SK-N-SH (cell line): Measurements from ENCODE around the gene BACE2. TPM values are rescaled to one million over a fixed set of nuclear protein-coding genes. Genes with fewer than 3 reads are reported as not detected.

Source experiments
- CTCF ChIA-PET: fragments of 300-600, 350-600 bp; formaldehyde crosslinking; extraction: SDS; loops from one replicate; lab custom pipeline; 2021; lab: Yijun Ruan, JAX
- POLR2A ChIA-PET: fragments of 350-600 bp; sonication (Branson Sonifier 250); formaldehyde crosslinking; extraction: SDS; loops from one replicate; lab custom pipeline; 2020; ENCODE audit warnings: antibody characterized with exemption, inconsistent platforms; lab: Yijun Ruan, JAX
- DNase-seq: peaks from one replicate; pipeline ENCODE4 v3.0.0; 2012
- H2AFZ ChIP-seq: fragments of 200-600 bp; sonication (generic); 2 replicates; pipeline ENCODE4 v1.8.1; 2016; ENCODE audit warnings: antibody characterized with exemption, mild to moderate bottlenecking, low read depth
- H3F3A ChIP-seq: fragments of 200-600 bp; sonication (generic); replicated peaks from 2 replicates; pipeline ENCODE3; 2016; ENCODE audit warnings: antibody characterized with exemption, mild to moderate bottlenecking; ENCODE audit not compliant: insufficient read depth
- H3K27ac ChIP-seq, 2 experiments: fragments of 200-500 bp in 1 of 2; fragments of 200-600 bp in 1 of 2; sonication (Bioruptor generic) in 1 of 2; sonication (generic), shearing (Covaris generic) in 1 of 2; 2 replicates each; pipeline versions ENCODE4 v1.5.1 to v1.6.1; 2014 to 2016; ENCODE audit warnings: low read depth in 2 of 2, inconsistent platforms in 1 of 2, low read length in 1 of 2, mild to moderate bottlenecking in 1 of 2, mixed read lengths in 1 of 2
- H3K27me3 ChIP-seq: fragments of 200-600 bp; sonication (generic), shearing (Covaris generic); 2 replicates; pipeline ENCODE4 v1.6.1; 2016; ENCODE audit warnings: mixed run types; ENCODE audit not compliant: insufficient read depth
- H3K36me3 ChIP-seq, 2 experiments: fragments of 200-500 bp in 1 of 2; fragments of 200-600 bp in 1 of 2; sonication (Bioruptor generic) in 1 of 2; sonication (generic) in 1 of 2; replicated peaks in 1 of 2; 2 replicates each; pipeline versions ENCODE3 to v1.5.1; 2014 to 2016; ENCODE audit warnings: low read length in 1 of 2, mild to moderate bottlenecking in 1 of 2; ENCODE audit not compliant: insufficient read depth in 2 of 2, control insufficient read depth in 1 of 2
- H3K4me1 ChIP-seq, 2 experiments: fragments of 200-500 bp in 1 of 2; fragments of 200-600 bp in 1 of 2; sonication (Bioruptor generic) in 1 of 2; sonication (generic), shearing (Covaris generic) in 1 of 2; 2 replicates each; pipeline versions ENCODE4 v1.5.1 to v1.6.1; 2014 to 2016; ENCODE audit warnings: low read depth in 1 of 2, low read length in 1 of 2, mixed run types in 1 of 2; ENCODE audit not compliant: insufficient read depth in 2 of 2, control insufficient read depth in 1 of 2
- H3K4me2 ChIP-seq: fragments of 200-600 bp; sonication (generic), shearing (Covaris generic); 2 replicates; pipeline ENCODE4 v1.6.1; 2017; ENCODE audit warnings: mixed run types
- H3K4me3 ChIP-seq, 2 experiments: fragments of 200-500 bp in 1 of 2; fragments of 200-600 bp in 1 of 2; sonication (Bioruptor generic) in 1 of 2; sonication (generic), shearing (Covaris generic) in 1 of 2; 2 replicates each; pipeline versions ENCODE4 v1.5.1 to v1.8.1; 2014 to 2016; ENCODE audit warnings: low read depth in 2 of 2, inconsistent platforms in 1 of 2, low read length in 1 of 2, mild to moderate bottlenecking in 1 of 2, mixed read lengths in 1 of 2, moderate library complexity in 1 of 2
- H3K79me2 ChIP-seq: fragments of 200-600 bp; sonication (generic); 2 replicates; pipeline ENCODE4 v1.8.1; 2017; ENCODE audit warnings: mild to moderate bottlenecking; ENCODE audit not compliant: insufficient read depth
- H3K9ac ChIP-seq: fragments of 200-600 bp; sonication (generic); 2 replicates; pipeline ENCODE4 v1.6.1; 2017; ENCODE audit warnings: mixed run types
- H3K9me2 ChIP-seq: fragments of 200-600 bp; sonication (generic); 2 replicates; pipeline ENCODE4 v1.6.1; 2017; ENCODE audit warnings: mixed run types
- H3K9me3 ChIP-seq: fragments of 200-600 bp; sonication (generic); 2 replicates; pipeline ENCODE4 v1.6.1; 2017; ENCODE audit warnings: mixed run types, mild to moderate bottlenecking, moderate library complexity
- H4K20me1 ChIP-seq: fragments of 200-600 bp; sonication (generic); 2 replicates; pipeline ENCODE4 v1.6.1; 2017; ENCODE audit warnings: mild to moderate bottlenecking, mixed run types; ENCODE audit not compliant: insufficient read depth
- CTCF ChIP-seq: fragments of 200-600 bp; sonication (generic); IDR thresholded peaks from 2 replicates; pipeline ENCODE4 v1.6.1; 2017; ENCODE audit warnings: antibody characterized with exemption, mild to moderate bottlenecking, moderate library complexity
- EP300 ChIP-seq, 2 experiments: IDR thresholded peaks; 2 replicates each; pipeline versions ENCODE4 v1.4.0 to v1.6.1; 2012; ENCODE audit warnings: borderline replicate concordance in 1 of 2, low read depth in 1 of 2, low read length in 1 of 2
- EZH2phosphoT487 ChIP-seq: fragments of 200-600 bp; sonication (generic); IDR thresholded peaks from 2 replicates; pipeline ENCODE4 v1.6.1; 2017; ENCODE audit warnings: low read depth, mixed run types, mild to moderate bottlenecking, antibody characterized with exemption, moderate library complexity, borderline replicate concordance
- FOXM1 ChIP-seq: IDR thresholded peaks from 2 replicates; pipeline ENCODE4 v1.4.0; 2012; ENCODE audit warnings: low read depth, mild to moderate bottlenecking
- GABPA ChIP-seq: IDR thresholded peaks from 2 replicates; pipeline ENCODE4 v1.4.0; 2012; ENCODE audit warnings: low read depth, mild to moderate bottlenecking
- IRF3 ChIP-seq: fragments of 150-350 bp; IDR thresholded peaks from 2 replicates; pipeline ENCODE4 v1.6.1; 2016; ENCODE audit warnings: mild to moderate bottlenecking, low read depth, low read length
- MEF2A ChIP-seq: IDR thresholded peaks from 2 replicates; pipeline ENCODE4 v1.4.0; 2012; ENCODE audit warnings: low read depth, borderline replicate concordance
- NFIC ChIP-seq: IDR thresholded peaks from 2 replicates; pipeline ENCODE4 v1.4.0; 2012; ENCODE audit warnings: borderline replicate concordance
- NRF1 ChIP-seq: IDR thresholded peaks from 2 replicates; pipeline ENCODE4 v1.6.1; 2012; ENCODE audit warnings: low read depth, mild to moderate bottlenecking, low read length
- POLR2AphosphoS5 ChIP-seq: IDR thresholded peaks from 2 replicates; pipeline ENCODE4 v1.6.1; 2012; ENCODE audit warnings: low read depth, low read length
- RFX5 ChIP-seq: IDR thresholded peaks from 2 replicates; pipeline ENCODE4 v1.6.1; 2012; ENCODE audit warnings: mild to moderate bottlenecking, improper control_type of control experiment, low read length
- RXRA ChIP-seq: IDR thresholded peaks from 2 replicates; pipeline ENCODE4 v1.4.0; 2012; ENCODE audit warnings: low read depth, mild to moderate bottlenecking, borderline replicate concordance
- SIN3A ChIP-seq: IDR thresholded peaks from 2 replicates; pipeline ENCODE4 v1.6.1; 2012; ENCODE audit warnings: low read depth, mild to moderate bottlenecking, low read length, moderate library complexity, borderline replicate concordance
- TAF1 ChIP-seq: IDR thresholded peaks from 2 replicates; pipeline ENCODE4 v1.6.1; 2012; ENCODE audit warnings: low read depth, mild to moderate bottlenecking, low read length, moderate library complexity, borderline replicate concordance
- TEAD4 ChIP-seq: IDR thresholded peaks from 2 replicates; pipeline ENCODE4 v1.4.0; 2012; ENCODE audit warnings: mild to moderate bottlenecking, borderline replicate concordance; ENCODE audit not compliant: insufficient read depth
- USF1 ChIP-seq: IDR thresholded peaks from 2 replicates; pipeline ENCODE4 v1.4.0; 2012; ENCODE audit warnings: low read depth, borderline replicate concordance
- ZBTB33 ChIP-seq: IDR thresholded peaks from 2 replicates; pipeline ENCODE4 v1.4.0; 2012; ENCODE audit warnings: low read depth, borderline replicate concordance
- WGBS: methylation state at CpG from one replicate; pipeline ENCODE4 v1.1.6; 2017; ENCODE audit warnings: low lambda C conversion rate; 5-methylcytosine and 5-hydroxymethylcytosine counted together
- polyA plus RNA-seq, 3 experiments: library from polyadenylated mRNA; depleted of rRNA; stranded (reverse); fragments of >200 nt; gene quantifications; 2 replicates each; pipeline ENCODE4 v1.2.3, GENCODE V29; 2012
- TF ChIP-seq, protein P1 (sequence below): IDR thresholded peaks from 2 replicates; pipeline ENCODE4 v1.6.1; 2012; ENCODE audit warnings: mild to moderate bottlenecking, low read depth, low read length, moderate library complexity

Gene BACE2
- polyA plus RNA-seq, 1 of the 3 experiments (the other 2 are of a cell fraction): 23.4 TPM

- Histone ChIP-seq H3K27me3 (no peaks in the 10 kb centered on the region), H3K79me2 (no peaks in the 10 kb centered on the region), H3K27ac (no peak overlapping the region), H2AFZ (no peak overlapping the region), H3K4me1 (no peaks in the 10 kb centered on the region), H3K4me3 (no peak overlapping the region), H3K36me3 (no peaks in the 10 kb centered on the region), H3K9me2 (no peaks in the 10 kb centered on the region), H4K20me1 (no peaks in the 10 kb centered on the region), H3K9me3 (no peaks in the 10 kb centered on the region), H3K9ac (no peak overlapping the region), H3K4me2 (no peak overlapping the region), H3F3A (no peaks in the 10 kb centered on the region)
- WGBS: 62% methylated on average over 14 of the region's 20 CpGs
- no peak for DNase-seq
- ChIA-PET POLR2A (no interaction called here), CTCF (no interaction called here)
- no peak for TF ChIP-seq TEAD4
- no peak for TF ChIP-seq IRF3
- TF ChIP-seq NRF1: no peak
- no peak for TF ChIP-seq NFIC
- TF ChIP-seq, protein P1, sequence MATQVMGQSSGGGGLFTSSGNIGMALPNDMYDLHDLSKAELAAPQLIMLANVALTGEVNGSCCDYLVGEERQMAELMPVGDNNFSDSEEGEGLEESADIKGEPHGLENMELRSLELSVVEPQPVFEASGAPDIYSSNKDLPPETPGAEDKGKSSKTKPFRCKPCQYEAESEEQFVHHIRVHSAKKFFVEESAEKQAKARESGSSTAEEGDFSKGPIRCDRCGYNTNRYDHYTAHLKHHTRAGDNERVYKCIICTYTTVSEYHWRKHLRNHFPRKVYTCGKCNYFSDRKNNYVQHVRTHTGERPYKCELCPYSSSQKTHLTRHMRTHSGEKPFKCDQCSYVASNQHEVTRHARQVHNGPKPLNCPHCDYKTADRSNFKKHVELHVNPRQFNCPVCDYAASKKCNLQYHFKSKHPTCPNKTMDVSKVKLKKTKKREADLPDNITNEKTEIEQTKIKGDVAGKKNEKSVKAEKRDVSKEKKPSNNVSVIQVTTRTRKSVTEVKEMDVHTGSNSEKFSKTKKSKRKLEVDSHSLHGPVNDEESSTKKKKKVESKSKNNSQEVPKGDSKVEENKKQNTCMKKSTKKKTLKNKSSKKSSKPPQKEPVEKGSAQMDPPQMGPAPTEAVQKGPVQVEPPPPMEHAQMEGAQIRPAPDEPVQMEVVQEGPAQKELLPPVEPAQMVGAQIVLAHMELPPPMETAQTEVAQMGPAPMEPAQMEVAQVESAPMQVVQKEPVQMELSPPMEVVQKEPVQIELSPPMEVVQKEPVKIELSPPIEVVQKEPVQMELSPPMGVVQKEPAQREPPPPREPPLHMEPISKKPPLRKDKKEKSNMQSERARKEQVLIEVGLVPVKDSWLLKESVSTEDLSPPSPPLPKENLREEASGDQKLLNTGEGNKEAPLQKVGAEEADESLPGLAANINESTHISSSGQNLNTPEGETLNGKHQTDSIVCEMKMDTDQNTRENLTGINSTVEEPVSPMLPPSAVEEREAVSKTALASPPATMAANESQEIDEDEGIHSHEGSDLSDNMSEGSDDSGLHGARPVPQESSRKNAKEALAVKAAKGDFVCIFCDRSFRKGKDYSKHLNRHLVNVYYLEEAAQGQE: no peak
- no peak for TF ChIP-seq MEF2A
- TF ChIP-seq EP300 (IDR thresholded peaks at IDR 0.05; ENCODE audit: borderline replicate concordance in 1 of 2, low read depth in 1 of 2, low read length in 1 of 2): no peak
- TF ChIP-seq SIN3A: no peak
- TF ChIP-seq GABPA: no peak
- TF ChIP-seq FOXM1: no peak
These were observed 77.7 kb downstream of the BACE2 start for GRCh38 chr21:41245509-41246135.

DNA sequence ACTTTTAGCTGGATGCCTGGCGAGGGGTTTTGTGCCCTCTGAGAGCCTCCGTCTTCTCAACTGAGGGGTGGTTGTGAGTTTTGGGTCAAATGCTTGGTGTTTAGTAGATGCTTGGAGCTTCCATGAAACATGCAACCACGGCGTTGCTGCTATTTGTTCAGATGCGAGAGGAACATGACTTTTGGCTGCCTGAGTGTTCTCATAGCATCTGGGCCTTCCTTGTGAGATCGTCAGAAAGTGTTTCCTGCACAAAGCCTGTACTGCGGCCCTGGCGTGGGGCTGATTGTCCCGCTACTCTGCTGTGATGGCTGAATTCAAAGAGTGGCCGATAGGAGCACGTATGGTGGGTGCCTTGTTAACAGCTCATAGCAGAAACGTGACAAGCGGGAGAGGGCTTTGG, 78.8 kb downstream of the BACE2 start:
- H3K4me2 ChIP-seq: no peak overlapping the region
- no peak overlapping the region for H3K27ac ChIP-seq
- no peaks in the 10 kb centered on the region for H3K9me2 ChIP-seq
- no peaks in the 10 kb centered on the region for H3K36me3 ChIP-seq
- WGBS: 79% methylated on average over 13 of the region's 13 CpGs
- H3K9me3 ChIP-seq: no peaks in the 10 kb centered on the region
- H2AFZ ChIP-seq: no peak overlapping the region
- CTCF ChIA-PET: no interaction called here
- no peak overlapping the region for H3K9ac ChIP-seq
- no peak overlapping the region for H3K4me3 ChIP-seq
- H3F3A ChIP-seq: no peaks in the 10 kb centered on the region
- H3K27me3 ChIP-seq: no peaks in the 10 kb centered on the region
- no peaks in the 10 kb centered on the region for H4K20me1 ChIP-seq
- H3K4me1 ChIP-seq: no peaks in the 10 kb centered on the region
- no peaks in the 10 kb centered on the region for H3K79me2 ChIP-seq
- no peak for DNase-seq
- POLR2A ChIA-PET: no interaction called here
- TF ChIP-seq FOXM1 (no peak), RFX5 (no peak), CTCF (no peak), ZBTB33 (no peak), TAF1 (no peak), RXRA (no peak), POLR2AphosphoS5 (no peak), NRF1 (no peak), EZH2phosphoT487 (no peak), USF1 (no peak)
